Muscle layer of duodenum (tissue), 2 donors: ENCODE results near the gene RAB24.
A peak's percentile ranks its signal among the peaks of the same experiment; 100 is the strongest.

Experiments
- H3K27ac ChIP-seq: one replicate; pipeline ENCODE4 v1.7.0; 2013; ENCODE audit warnings: mild to moderate bottlenecking, low read length
- H3K27me3 ChIP-seq: one replicate; pipeline ENCODE4 v1.7.0; 2013; ENCODE audit warnings: low read depth, mild to moderate bottlenecking, control low read depth, low read length
- H3K36me3 ChIP-seq, 2 donors: one replicate each; pipeline ENCODE4 v1.7.0; 2013; ENCODE audit warnings: low read length in 2 of 2, control low read depth in 1 of 2, mild to moderate bottlenecking in 1 of 2; ENCODE audit not compliant: insufficient read depth in 2 of 2, control insufficient read depth in 1 of 2
- H3K4me1 ChIP-seq, 2 donors: one replicate each; pipeline ENCODE4 v1.7.0; 2013; ENCODE audit warnings: low read length in 2 of 2, mild to moderate bottlenecking in 2 of 2, control low read depth in 1 of 2, moderate library complexity in 1 of 2; ENCODE audit not compliant: insufficient read depth in 2 of 2, control insufficient read depth in 1 of 2
- H3K4me3 ChIP-seq, 2 donors: one replicate each; pipeline ENCODE4 v1.7.0; 2013; ENCODE audit warnings: low read length in 2 of 2, low read depth in 1 of 2, mild to moderate bottlenecking in 1 of 2
- H3K9me3 ChIP-seq, 2 donors: one replicate each; pipeline ENCODE4 v1.7.0; 2013; ENCODE audit warnings: low read length in 2 of 2, control low read depth in 1 of 2, mild to moderate bottlenecking in 1 of 2; ENCODE audit not compliant: control insufficient read depth in 1 of 2
- donor health status: healthy.

The RAB24 gene

GRCh38 chr5:177332031-177332895, 28.7 kb upstream of the RAB24 start:
- H3K4me1 ChIP-seq: no peaks in the 10 kb centered on the region
- H3K27me3 ChIP-seq: no peaks in the 10 kb centered on the region
- no peak overlapping the region for H3K27ac ChIP-seq
- peaks cover 41 to 81% of the 10 kb centered on the region in 2 donors for H3K36me3 ChIP-seq
- no peaks in the 10 kb centered on the region for H3K9me3 ChIP-seq
- H3K4me3 ChIP-seq: no peak overlapping the region

GRCh38 chr5:177330991-177331842, 27.7 kb upstream of the RAB24 start:
- Histone ChIP-seq H3K4me3 (no peak overlapping the region), H3K4me1 (no peaks in the 10 kb centered on the region), H3K27ac (no peak overlapping the region), H3K36me3 (peaks cover 32 to 70% of the 10 kb centered on the region in 2 donors), H3K27me3 (no peaks in the 10 kb centered on the region), H3K9me3 (no peaks in the 10 kb centered on the region)

DNA sequence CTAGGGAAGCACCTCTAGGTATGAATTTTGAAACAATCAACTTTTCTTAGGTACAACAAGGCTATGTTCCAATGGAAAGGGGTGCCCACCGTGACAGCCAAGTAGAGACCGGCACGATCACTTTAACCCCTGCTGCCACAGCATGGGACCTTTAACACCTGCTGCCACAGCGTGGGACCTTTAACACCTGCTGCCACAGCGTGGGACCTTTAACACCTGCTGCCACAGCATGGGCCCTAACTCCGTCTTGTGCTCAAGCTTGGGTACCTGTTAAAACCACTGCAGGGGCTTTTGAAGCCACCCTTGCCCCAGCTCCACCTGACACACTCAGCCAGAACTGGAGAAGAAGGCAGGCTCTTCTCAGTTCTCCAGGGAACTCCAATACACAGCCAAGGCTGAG, 26.4 kb upstream of the RAB24 start:
- Histone ChIP-seq H3K36me3 (peaks cover 20 to 57% of the 10 kb centered on the region in 2 donors), H3K4me3 (no peak overlapping the region), H3K4me1 (no peaks in the 10 kb centered on the region), H3K27ac (no peak overlapping the region), H3K9me3 (no peaks in the 10 kb centered on the region), H3K27me3 (no peaks in the 10 kb centered on the region)

GRCh38 chr5:177328545-177329231, 25.2 kb upstream of the RAB24 start:
- Histone ChIP-seq H3K27me3 (no peaks in the 10 kb centered on the region), H3K36me3 (peaks cover 15 to 45% of the 10 kb centered on the region in 2 donors), H3K4me3 (no peak overlapping the region), H3K4me1 (no peaks in the 10 kb centered on the region), H3K9me3 (no peaks in the 10 kb centered on the region), H3K27ac (no peak overlapping the region)

DNA sequence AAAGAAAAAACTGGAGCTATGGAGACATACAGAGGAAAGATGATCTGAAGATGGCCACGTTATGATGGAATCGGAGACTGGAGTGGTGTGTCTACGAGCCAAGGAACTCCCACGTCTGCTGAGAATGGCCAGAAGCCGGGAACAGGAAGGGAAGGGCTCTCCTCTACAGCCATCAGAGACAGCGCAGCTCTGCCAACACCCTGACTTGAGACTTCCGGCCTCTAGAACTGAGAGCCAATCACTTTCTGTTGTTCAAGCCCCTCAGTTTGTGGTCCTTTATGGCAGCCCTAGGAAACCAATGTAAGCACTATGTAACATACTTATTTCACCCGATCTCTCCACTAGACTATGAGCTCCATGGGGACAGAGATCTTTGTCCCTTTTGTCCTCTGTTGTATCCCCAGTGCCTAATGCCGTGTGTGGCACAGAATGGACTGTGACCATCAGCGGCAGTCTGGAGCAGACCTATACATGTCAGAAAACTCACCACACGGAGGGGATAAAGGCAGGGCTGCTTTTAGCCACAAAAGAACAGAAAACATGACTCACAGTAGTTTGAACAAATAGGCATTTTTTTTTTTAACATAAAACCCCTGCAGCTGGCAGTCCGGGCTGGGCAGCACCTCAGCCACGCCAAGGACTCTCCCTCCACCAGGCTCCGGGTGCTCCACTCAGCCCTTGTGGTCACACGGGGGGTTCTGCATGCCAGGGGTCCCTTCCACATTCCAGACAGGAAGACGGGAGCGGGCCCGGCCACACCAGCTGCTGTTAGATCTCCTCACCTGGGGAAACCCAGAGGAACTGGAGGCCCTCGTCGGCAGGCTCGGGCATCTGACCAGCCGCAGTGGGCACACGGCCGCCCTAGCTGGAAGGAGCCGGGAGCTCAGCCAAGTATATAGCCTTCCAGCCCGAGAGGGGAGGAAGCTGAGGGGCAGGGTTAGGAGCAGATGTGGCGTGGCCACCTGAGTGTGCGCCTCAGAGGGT, 24.3 kb upstream of the RAB24 start:
- Histone ChIP-seq H3K27ac (peak overlapping the region; percentile 61), H3K27me3 (no peaks in the 10 kb centered on the region), H3K36me3 (peaks cover 15 to 36% of the 10 kb centered on the region in 2 donors), H3K4me3 (no peak overlapping the region), H3K9me3 (no peaks in the 10 kb centered on the region), H3K4me1 (no peaks in the 10 kb centered on the region)

DNA sequence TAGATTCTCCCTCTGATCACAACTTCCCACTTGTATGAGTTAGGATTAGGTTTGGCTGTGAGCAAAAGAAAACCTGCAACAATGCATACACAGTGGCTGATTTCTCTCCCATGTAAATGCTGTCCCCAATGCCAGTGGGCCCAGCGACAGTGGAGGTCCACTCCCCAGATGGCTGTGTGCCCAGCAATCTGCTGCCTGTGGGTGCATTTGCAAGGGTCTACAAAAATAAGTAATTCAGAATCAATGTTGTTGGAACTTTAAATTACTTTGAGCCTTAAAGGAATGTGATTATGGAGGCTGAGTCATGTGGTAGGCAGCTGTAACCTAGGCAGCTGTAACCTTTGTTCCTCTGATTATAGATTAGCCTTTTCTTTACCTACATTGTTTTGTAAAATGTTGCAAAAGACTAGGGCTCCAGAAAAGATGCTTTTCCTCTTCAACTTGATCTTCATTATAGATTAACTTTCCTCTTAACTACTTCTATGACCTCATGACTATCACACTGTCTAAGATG, 22.4 kb upstream of the RAB24 start:
- Histone ChIP-seq H3K36me3 (peaks cover 15 to 18% of the 10 kb centered on the region in 2 donors), H3K4me3 (no peak overlapping the region), H3K27ac (no peak overlapping the region), H3K9me3 (no peaks in the 10 kb centered on the region), H3K4me1 (no peaks in the 10 kb centered on the region), H3K27me3 (no peaks in the 10 kb centered on the region)

DNA sequence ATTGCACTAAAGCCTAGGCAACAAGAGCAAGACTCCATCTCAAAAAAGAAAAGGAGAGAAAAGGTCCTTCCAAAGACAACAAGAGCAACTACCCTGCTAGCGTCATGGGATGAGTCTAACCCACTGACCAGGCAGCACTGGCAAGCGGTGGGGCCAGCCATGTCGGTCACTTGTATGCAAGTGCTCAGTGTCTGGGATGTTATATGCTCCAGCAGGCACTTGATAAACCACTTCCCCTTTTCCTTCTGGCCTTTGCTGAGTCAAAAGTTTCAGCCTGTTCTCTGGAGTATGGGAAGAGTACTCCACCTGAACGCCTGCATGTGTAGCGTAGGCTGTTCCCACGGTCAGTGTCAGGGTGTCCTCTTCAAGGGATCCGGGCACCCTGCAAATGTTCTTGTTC, 17.4 kb upstream of the RAB24 start:
- Histone ChIP-seq H3K4me1 (no peaks in the 10 kb centered on the region), H3K36me3 (no peaks in the 10 kb centered on the region), H3K9me3 (no peaks in the 10 kb centered on the region), H3K4me3 (no peak overlapping the region), H3K27ac (no peak overlapping the region), H3K27me3 (no peaks in the 10 kb centered on the region)

DNA sequence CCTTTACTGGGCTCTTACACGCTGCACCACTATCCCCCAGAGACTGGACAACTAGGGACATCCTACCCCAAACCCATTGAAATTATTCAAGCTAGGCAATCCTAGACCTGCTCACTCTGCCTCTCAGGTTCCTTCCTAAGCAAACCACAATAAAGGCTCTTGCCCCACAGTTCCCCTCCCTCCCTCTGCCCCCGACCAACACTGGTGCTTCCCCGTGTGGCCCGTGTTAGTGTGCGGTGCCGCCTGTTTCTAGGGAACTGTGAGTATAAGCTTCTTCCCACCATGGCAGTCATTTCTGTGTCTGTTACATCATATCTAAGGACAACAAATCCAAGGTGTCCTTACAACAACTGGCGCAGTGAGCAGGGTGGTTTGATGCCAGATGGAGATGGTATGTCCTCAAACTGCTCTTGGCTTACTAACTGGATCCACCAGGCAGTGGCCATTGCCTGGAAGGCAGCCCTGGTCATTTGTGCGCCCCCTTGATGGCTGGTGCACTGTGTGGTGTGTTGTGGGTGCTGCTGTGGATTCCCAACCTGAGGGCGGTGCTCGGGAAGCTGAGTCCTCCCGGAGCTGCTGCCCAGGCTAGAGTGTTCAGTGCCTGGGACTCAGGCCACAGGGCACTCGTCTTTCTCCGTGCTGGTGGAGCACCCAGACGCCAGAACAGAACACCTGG, 16.5 kb upstream of the RAB24 start:
- Histone ChIP-seq H3K4me3 (no peak overlapping the region), H3K4me1 (no peaks in the 10 kb centered on the region), H3K36me3 (no peaks in the 10 kb centered on the region), H3K27ac (no peak overlapping the region), H3K9me3 (no peaks in the 10 kb centered on the region), H3K27me3 (no peaks in the 10 kb centered on the region)

DNA sequence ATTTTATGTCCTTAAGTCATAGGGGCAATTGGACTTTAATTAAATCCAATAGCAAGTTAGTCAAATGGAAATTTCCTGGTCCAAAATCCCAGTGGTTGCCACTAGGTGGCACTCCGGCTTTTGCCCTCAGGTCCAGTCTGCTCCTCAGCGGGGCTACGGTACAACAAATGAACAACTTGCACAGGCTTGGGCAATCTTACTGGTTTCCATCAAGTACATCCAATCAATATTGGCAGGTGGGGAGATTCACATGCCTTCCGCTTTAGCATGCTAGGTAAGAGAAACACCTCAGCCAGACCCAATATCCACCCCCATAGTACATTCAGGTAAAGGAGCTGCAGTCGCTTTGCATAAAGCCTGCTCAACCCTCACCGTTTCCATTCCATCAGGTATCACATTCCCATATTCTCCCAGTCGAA, 14.4 kb upstream of the RAB24 start:
- no peaks in the 10 kb centered on the region for H3K36me3 ChIP-seq
- no peaks in the 10 kb centered on the region for H3K9me3 ChIP-seq
- no peak overlapping the region for H3K4me3 ChIP-seq
- no peaks in the 10 kb centered on the region for H3K27me3 ChIP-seq
- H3K27ac ChIP-seq: no peak overlapping the region
- H3K4me1 ChIP-seq: peaks cover 0 to 2% of the 10 kb centered on the region in 2 donors

GRCh38 chr5:177316005-177316404, 12.5 kb upstream of the RAB24 start:
- no peaks in the 10 kb centered on the region for H3K36me3 ChIP-seq
- no peak overlapping the region for H3K27ac ChIP-seq
- peaks cover 0 to 21% of the 10 kb centered on the region in 2 donors for H3K4me1 ChIP-seq
- no peaks in the 10 kb centered on the region for H3K9me3 ChIP-seq
- H3K27me3 ChIP-seq: no peaks in the 10 kb centered on the region
- no peak overlapping the region for H3K4me3 ChIP-seq
